ENCODE data around the gene MAPK13. TPM values are rescaled to one million over a fixed set of nuclear protein-coding genes. Genes with fewer than 3 reads are reported as not detected.

MAPK13 gene
- 0.96 to 1.6 TPM (median 1.3 TPM) in 5 replicates for total RNA-seq (2022; extraction: Qiagen RNA extraction; ENCODE audit: low read depth)

GRCh38 chr6:36129941-36130666 lies at the start of gene MAPK13:
Gene MAPK13, plus strand, starts transcription at chr6:36130513. Its CDS starts 70 bp downstream, at chr6:36130583.

Other genes starting within 250 kb of the MAPK13 start
- 20.8 to 51.4 TPM (median 35.2 TPM) in 5 replicates for gene SRPK1, start 209.4 kb upstream of the MAPK13 start, total RNA-seq (2022; extraction: Qiagen RNA extraction; ENCODE audit: low read depth)
- gene SLC26A8, start 105.9 kb upstream of the MAPK13 start, total RNA-seq (2022; extraction: Qiagen RNA extraction; ENCODE audit: low read depth), result not detected in 5 replicates
- 21.1 to 27.6 TPM (median 25.5 TPM) in 5 replicates for gene MAPK14, start 102.7 kb upstream of the MAPK13 start, total RNA-seq (2022; extraction: Qiagen RNA extraction; ENCODE audit: low read depth)
- gene BRPF3, start 66.2 kb downstream of the MAPK13 start, total RNA-seq (2022; extraction: Qiagen RNA extraction; ENCODE audit: low read depth), result 10.1 to 12.2 TPM (median 11.1 TPM) in 5 replicates
- gene PNPLA1, start 139.5 kb downstream of the MAPK13 start, total RNA-seq (2022; extraction: Qiagen RNA extraction; ENCODE audit: low read depth), result not detected in 5 replicates
- not detected in 5 replicates for gene BNIP5, start 206.4 kb downstream of the MAPK13 start, total RNA-seq (2022; extraction: Qiagen RNA extraction; ENCODE audit: low read depth)

All from A549 treated with RU486 at 1 μM for 4 hours (cell line).